HG03378 (cell line): ENCODE results near the gene IRS2.
A peak's percentile ranks its signal among the peaks of the same experiment; 100 is the strongest.
"Not testable (repeated sequence)": the region's sequence is repeated elsewhere in the genome, so short reads cannot be mapped to it uniquely, and the experiment has no call there.

Experiments used
- ATAC-seq: cut with Tn5 transposase; IDR thresholded peaks from one replicate; pipeline ENCODE4 v1.9.1; 2021; ENCODE audit warnings: mild to moderate bottlenecking, moderate library complexity; ENCODE audit not compliant: unreplicated experiment

The IRS2 gene, protein sequence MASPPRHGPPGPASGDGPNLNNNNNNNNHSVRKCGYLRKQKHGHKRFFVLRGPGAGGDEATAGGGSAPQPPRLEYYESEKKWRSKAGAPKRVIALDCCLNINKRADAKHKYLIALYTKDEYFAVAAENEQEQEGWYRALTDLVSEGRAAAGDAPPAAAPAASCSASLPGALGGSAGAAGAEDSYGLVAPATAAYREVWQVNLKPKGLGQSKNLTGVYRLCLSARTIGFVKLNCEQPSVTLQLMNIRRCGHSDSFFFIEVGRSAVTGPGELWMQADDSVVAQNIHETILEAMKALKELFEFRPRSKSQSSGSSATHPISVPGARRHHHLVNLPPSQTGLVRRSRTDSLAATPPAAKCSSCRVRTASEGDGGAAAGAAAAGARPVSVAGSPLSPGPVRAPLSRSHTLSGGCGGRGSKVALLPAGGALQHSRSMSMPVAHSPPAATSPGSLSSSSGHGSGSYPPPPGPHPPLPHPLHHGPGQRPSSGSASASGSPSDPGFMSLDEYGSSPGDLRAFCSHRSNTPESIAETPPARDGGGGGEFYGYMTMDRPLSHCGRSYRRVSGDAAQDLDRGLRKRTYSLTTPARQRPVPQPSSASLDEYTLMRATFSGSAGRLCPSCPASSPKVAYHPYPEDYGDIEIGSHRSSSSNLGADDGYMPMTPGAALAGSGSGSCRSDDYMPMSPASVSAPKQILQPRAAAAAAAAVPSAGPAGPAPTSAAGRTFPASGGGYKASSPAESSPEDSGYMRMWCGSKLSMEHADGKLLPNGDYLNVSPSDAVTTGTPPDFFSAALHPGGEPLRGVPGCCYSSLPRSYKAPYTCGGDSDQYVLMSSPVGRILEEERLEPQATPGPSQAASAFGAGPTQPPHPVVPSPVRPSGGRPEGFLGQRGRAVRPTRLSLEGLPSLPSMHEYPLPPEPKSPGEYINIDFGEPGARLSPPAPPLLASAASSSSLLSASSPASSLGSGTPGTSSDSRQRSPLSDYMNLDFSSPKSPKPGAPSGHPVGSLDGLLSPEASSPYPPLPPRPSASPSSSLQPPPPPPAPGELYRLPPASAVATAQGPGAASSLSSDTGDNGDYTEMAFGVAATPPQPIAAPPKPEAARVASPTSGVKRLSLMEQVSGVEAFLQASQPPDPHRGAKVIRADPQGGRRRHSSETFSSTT (N-terminal part only)

GRCh38 chr13:109786457-109787134, at the start of gene IRS2:
Gene IRS2, minus strand, starts transcription at chr13:109786583. Its CDS starts 530 bp downstream, at chr13:109786053.
- ATAC-seq = peak; percentile 98

DNA sequence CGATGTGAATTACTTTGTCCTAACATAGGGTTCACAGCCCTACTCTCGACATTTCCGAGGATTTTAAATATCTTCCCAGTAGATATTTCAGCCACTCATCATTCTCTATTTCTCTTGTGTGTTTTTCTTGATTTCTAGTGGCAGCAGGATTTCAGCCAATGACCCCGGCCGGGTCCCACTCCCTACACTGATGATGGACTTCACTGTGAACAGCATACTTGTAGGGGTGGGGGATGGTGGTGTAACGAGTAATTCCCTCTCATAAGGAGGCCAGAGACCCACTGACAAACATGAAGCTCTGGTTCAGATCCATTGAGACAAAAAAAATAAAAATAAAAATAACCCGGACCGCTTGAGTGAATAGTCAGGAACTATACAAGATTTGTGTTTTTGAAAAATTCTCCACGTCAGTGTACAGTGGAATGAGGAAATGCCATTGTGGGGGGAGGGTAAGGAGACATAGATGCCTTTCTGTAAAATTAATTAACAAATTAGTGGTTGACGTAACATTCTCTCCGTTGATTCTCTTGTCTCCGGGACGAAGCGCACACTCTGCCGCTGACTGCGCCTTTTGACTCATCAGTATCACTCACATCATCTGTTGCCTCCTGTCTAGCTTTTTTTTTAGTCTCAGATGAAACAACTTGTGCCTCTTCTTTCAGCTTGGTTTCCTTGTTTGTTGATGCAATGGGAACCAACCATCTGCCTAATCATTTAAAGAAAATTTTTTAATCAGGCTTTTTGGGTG, 48.8 kb upstream of the IRS2 start:
- no peak for ATAC-seq

DNA sequence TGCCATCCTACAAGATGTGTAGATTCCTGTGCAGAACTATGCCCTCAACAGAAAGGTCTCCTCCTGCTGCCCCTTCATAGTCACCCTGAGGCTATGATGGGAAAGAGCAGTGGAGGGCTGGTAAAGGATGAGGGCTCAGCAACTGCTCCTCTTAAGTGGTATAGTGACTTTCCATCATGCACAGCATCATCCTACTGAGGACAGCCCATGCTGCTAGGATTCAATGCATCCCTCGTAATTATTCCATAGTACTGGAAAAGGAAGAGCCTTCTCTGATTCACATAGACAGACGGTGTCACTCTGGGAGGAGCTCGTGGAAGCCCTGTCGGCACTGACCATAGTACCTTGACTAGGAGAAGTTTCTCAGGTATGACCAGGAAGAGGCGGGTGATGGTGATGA, 47.6 kb upstream of the IRS2 start:
- no peak for ATAC-seq

DNA sequence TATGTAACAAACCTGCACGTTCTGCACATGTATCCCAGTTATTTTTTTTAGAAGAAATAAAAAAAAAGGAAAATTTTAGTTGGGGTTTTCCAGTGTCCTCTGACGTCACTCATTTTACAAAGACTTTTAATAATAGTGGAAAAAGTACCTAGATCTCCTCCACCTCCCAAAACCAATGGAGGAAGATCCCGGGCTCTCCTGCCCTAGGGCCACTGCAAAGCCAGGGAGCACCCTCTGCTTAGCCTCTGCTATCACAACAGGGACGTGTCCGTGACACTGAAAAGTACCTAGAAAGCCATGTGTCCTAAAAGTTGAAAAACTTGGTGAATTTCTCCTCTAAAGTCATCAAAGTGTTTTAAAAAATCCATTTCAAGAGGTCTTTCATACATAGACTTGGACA, 46.7 kb upstream of the IRS2 start:
- ATAC-seq = no peak

- not testable (repeated sequence) for ATAC-seq
These were observed 42.4 kb upstream of the IRS2 start for GRCh38 chr13:109828591-109829316.

GRCh38 chr13:109823201-109823600, 36.8 kb upstream of the IRS2 start:
- not testable (repeated sequence) for ATAC-seq

DNA sequence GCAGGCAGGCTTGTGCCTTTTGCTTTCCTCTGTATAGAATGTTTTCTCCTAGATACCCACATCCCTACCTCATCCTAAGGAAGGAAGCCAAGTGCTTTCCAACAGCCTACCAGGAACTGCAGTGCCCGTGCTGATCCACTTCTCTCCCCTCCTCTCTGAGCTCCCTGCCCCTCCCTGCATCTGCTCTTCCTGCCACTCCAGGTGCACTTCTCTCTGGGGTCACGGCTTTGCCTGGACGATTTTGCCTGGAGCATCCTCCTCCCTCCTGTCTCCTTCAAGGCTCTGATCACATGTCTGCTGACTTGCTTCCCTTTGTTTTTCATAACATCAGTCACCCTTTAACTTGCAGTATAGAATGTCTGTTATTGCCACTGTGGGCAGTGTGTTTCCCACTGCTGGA, 34.7 kb upstream of the IRS2 start:
- ATAC-seq = no peak

- no peak for ATAC-seq
These were observed 33.5 kb upstream of the IRS2 start for GRCh38 chr13:109819874-109820273.

GRCh38 chr13:109818886-109819285, 32.5 kb upstream of the IRS2 start:
- no peak for ATAC-seq

GRCh38 chr13:109817591-109818535, 31.5 kb upstream of the IRS2 start:
- no peak for ATAC-seq

- no peak for ATAC-seq
These were observed 30.4 kb upstream of the IRS2 start for GRCh38 chr13:109816808-109817203.

GRCh38 chr13:109816112-109816807, 29.9 kb upstream of the IRS2 start:
- ATAC-seq = no peak

- ATAC-seq = no peak
These were observed 29.3 kb upstream of the IRS2 start for GRCh38 chr13:109815651-109816050.

GRCh38 chr13:109813663-109814062, 27.3 kb upstream of the IRS2 start:
- no peak for ATAC-seq

- ATAC-seq = no peak
These were observed 26.0 kb upstream of the IRS2 start for GRCh38 chr13:109812382-109812781.

DNA sequence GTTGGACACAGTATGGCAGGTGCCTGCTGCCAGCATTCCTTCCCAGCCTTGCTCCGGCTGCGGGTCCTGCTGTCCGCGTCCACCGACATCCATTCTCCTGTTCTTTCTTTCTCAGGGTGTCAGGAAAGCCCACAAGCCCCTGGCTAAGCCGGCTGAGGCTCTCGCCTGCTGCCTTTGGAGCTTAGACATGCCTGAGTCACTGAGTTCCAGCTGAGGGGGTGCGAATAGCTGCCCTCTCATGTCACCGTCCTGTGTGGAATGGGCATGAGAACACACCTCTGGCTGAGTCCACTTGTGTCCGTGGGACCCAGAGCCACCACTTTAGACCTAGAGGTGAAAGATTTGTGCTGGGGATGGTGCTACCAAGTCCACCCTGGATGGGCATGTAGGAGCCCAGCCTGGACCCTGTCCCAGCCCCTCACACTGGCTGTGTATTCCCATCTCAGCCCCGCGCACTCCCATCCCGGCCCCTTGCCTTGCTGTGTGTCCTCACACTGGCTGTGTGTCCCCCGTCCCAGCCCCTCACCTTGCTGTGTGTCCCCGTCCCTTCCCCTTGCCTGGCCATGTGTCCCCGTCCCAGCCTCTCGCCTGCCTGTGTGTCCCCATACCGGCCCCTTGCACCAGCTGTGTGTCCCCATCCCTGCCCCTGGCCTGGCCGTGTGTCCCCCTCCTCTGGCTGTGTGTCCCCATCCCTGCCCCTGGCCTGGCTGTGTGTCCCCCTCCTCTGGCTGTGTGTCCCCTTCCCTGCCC, 24.6 kb upstream of the IRS2 start:
- no peak for ATAC-seq
